HG02852 (cell line): ENCODE data around the gene SENP3.

ENCODE experiments used
- ATAC-seq: cut with Tn5 transposase; IDR thresholded peaks from one replicate; pipeline ENCODE4 v1.9.1; 2021; ENCODE audit warnings: mild to moderate bottlenecking, moderate library complexity; ENCODE audit not compliant: unreplicated experiment

Gene SENP3

DNA sequence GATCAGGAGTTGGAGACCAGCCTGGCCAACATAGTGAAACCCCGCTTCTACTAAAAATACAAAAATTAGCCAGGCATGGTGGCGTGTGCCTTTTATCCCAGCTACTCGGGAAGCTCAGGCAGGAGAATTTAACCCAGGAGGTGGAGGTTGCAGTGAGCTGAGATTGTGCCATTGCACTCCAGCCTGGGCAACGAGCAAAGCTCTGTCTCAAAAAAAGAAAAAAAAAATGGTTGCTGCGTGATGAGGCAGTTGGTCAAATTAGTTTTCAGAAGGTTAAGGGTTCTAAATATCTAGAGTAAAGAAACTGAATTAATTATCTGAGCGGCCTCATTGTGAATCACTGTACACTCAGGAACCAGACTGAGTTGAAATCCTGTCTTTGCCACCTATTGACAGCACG lies 14.2 kb downstream of the SENP3 start:
- ATAC-seq: no peak

DNA sequence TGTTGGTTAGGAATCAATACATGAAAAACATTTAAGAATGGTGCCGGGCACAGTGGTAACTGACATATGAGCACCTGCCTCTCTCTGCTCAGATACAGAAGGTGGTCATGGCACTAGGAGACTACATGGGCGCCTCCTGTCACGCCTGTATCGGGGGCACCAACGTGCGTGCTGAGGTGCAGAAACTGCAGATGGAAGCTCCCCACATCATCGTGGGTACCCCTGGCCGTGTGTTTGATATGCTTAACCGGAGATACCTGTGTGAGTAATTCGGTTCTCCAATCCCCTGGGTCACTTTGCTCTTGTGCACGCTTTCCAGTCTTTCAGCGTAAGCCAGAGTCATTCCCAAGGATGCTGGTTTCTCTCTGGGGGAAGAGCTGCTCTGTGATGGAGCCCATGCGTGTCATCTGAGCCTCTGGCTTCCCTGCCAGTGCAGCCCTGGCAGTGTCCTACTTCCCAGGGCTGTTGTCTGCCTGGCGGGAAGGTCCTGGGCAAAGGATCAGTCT lies 14.8 kb downstream of the SENP3 start:
- no peak for ATAC-seq

DNA sequence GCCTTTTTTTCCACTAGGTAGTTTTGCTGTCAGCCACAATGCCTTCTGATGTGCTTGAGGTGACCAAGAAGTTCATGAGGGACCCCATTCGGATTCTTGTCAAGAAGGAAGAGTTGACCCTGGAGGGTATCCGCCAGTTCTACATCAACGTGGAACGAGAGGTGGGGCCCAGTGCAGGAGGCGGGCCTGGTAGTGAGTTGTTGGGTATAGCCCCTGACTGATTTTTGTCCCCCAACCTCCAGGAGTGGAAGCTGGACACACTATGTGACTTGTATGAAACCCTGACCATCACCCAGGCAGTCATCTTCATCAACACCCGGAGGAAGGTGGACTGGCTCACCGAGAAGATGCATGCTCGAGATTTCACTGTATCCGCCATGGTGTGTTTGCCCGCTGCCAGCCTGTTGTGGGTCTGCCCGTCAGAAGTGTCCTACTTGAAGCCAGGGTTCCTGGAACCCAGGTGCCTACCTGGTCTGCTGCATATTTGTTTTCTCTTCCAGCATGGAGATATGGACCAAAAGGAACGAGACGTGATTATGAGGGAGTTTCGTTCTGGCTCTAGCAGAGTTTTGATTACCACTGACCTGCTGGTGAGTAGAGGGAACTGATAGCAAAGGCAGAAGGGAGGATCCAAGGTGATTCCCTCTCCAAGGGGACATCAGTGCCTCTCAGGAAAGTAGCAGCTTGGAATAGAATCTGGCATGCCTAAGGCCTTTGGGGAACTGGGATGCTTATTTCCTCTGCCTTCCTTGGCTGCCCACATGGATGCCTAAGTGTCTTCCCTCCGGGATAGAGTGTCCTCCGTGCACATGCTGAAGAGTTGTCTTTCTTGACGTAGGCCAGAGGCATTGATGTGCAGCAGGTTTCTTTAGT lies 15.8 kb downstream of the SENP3 start:
- no peak for ATAC-seq

DNA sequence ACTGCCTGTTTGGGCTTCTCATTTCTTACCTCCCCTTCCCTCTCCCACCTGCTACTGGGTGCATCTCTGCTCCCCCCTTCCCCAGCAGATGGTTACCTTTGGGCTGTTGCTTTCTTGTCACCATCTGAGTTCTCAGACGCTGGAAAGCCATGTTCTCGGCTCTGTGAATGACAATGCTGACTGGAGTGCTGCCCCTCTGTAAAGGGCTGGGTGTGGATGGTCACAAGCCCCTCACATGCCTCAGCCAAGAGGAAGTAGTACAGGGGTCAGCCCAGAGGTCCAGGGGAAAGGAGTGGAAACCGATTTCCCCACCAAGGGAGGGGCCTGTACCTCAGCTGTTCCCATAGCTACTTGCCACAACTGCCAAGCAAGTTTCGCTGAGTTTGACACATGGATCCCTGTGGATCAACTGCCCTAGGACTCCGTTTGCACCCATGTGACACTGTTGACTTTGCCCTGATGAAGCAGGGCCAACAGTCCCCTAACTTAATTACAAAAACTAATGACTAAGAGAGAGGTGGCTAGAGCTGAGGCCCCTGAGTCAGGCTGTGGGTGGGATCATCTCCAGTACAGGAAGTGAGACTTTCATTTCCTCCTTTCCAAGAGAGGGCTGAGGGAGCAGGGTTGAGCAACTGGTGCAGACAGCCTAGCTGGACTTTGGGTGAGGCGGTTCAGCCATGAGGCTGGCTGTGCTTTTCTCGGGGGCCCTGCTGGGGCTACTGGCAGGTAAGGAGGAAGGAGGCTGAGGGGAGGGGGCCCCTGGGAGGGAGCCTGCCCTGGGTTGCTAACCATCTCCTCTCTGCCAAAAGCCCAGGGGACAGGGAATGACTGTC lies 17.5 kb downstream of the SENP3 start, which contains the start of gene CD68:
TSS of gene CD68 (plus strand) at position 638 of the 833 bp plus-strand sequence. CDS start at position 678, 40 bp downstream.
- no peak for ATAC-seq

DNA sequence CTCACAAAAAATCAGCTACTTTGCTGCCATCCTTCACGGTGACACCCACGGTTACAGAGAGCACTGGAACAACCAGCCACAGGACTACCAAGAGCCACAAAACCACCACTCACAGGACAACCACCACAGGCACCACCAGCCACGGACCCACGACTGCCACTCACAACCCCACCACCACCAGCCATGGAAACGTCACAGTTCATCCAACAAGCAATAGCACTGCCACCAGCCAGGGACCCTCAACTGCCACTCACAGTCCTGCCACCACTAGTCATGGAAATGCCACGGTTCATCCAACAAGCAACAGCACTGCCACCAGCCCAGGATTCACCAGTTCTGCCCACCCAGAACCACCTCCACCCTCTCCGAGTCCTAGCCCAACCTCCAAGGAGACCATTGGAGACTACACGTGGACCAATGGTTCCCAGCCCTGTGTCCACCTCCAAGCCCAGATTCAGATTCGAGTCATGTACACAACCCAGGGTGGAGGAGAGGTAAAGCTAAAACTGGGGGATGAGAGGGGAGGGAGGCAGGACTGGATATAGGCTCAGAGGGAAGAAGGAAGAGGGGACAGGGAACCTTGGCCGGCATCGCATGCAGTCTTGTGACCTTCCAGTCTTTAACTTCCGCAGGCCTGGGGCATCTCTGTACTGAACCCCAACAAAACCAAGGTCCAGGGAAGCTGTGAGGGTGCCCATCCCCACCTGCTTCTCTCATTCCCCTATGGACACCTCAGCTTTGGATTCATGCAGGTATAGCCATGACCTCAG lies 18.3 kb downstream of the SENP3 start:
- no peak for ATAC-seq

DNA sequence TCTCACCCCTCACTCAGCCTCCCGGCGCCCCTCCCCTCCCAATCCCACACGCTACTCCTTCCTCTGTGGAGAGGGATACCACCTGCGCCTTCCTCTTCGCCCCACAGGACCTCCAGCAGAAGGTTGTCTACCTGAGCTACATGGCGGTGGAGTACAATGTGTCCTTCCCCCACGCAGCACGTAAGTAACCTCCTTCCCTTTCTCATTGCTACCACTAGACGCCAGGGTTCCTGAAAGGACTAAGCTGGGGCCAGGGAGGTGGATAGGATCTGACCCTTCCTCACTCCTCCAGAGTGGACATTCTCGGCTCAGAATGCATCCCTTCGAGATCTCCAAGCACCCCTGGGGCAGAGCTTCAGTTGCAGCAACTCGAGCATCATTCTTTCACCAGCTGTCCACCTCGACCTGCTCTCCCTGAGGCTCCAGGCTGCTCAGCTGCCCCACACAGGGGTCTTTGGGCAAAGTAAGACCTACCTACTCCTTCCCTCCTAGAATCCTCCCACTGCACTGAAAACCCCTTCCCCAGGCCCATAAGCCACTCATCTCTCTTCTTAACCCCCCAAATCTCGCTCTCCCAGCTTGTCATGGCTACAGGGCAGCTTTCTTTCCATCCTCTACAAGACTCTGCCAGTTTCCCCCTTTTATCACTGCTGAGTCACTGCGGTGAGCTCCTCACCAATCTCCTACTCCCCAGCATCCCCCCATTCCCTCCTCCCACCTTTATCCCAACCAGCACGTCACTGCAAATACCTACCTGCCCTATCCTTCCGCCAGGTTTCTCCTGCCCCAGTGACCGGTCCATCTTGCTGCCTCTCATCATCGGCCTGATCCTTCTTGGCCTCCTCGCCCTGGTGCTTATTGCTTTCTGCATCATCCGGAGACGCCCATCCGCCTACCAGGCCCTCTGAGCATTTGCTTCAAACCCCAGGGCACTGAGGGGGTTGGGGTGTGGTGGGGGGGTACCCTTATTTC lies 19.2 kb downstream of the SENP3 start:
- no peak for ATAC-seq

DNA sequence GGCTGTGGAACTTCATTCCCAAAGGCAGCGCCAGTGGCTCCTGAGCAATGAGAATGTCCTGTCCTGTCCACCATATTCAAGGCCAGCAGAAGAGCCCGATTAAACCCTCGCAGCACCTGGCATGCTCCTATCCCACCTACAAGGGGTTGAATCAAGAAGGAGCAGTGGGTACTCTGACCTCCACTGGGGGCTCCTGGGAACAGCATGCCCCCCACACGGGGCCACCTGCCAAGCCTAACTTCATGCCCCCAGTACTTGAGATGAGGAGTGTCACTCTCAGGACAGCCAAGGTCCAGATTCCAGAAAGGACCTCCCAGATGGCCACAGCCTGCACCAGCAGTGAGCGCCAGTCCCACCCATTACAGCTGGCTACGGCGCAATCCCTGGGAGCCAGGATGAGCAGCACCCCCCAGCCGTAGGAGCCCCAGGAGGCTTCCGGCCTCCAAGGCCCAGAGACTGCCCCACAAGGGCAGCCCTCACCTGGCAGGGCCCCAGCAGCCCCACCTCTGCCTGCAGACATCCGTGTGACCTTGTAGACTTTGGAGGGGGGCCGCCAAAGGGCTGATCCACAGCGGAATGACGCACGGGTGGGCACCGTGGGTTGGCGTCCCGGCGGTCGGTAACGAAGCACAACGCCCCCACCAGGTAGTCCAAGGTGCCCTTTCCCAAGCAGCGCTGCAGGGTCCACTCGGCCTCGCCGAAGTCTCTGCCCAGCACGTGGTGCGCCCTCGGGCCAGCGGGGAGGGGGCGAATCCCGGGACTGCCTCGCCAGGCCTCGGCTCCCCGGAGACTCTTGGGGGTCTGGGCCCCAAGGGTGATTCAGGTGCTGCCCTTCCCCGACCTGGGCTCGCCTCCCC lies 20.9 kb downstream of the SENP3 start:
- ATAC-seq: no peak

DNA sequence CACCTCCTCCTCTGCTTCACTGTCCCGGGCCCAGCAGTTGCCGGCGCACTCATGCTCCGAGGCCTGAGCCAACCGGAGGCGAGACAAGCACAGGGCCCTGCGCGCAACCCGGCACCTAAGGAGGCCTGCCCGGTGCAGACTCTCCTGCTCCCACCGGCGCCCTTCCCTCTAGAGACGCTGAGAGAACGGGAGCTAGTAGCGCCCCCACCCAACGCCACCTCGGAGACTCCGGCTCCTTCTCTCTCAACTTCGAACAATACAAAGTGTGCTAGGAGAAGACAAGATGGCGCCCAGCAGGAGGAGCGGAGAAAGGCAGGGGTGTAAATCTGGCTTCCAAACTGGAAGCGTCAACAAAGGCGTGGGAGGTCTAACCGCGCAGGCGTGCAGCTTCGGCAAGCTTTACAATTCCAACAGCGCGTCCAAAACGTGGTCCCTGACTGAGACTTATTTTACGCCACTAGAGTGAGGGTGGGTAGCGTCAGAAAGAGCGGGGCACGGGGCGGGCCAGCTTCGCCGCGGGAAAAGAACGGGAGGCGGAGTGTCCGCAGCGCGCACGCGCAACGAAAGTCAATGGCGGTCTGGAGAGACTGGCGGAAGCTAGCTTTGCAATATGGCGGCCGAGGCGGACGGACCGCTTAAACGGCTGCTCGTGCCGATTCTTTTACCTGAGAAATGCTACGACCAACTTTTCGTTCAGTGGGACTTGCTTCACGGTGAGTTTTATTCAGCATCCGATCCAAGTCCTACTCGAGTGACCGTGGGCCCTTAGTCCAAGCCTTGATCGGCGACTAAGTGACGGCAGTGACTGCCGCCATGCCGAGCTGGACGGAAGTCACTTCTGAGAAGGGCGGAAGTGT lies 21.8 kb downstream of the SENP3 start, which contains the start of gene MPDU1:
TSS of gene MPDU1 (plus strand) at position 600 of the 857 bp plus-strand sequence. CDS start at position 611, 11 bp downstream.
- peak; percentile 72 for ATAC-seq

DNA sequence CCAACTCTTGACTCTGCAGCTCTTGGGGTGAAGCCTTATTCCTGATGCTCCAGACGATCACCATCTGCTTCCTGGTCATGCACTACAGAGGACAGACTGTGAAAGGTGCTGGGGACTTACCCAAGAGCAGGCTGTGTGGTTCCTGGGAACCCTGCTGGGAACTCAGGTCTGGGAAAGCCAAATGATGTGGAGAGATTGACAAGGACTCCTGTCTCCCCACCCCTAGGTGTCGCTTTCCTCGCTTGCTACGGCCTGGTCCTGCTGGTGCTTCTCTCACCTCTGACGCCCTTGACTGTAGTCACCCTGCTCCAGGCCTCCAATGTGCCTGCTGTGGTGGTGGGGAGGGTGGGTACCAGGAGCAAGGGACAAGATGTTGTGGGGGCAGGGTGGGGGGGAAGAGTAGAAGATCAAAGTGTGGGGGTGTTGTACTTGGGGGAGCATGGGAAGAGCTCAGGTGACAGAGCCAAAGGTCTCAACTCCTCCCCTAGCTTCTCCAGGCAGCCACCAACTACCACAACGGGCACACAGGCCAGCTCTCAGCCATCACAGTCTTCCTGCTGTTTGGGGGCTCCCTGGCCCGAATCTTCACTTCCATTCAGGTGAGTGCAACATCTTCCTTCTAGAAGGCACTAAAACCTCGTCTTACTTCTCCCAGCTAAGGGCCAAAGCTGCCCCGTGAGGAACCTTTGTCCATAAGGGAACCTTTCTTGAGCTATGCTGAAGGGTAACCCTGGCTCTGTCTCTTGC lies 25.1 kb downstream of the SENP3 start:
- no peak for ATAC-seq

DNA sequence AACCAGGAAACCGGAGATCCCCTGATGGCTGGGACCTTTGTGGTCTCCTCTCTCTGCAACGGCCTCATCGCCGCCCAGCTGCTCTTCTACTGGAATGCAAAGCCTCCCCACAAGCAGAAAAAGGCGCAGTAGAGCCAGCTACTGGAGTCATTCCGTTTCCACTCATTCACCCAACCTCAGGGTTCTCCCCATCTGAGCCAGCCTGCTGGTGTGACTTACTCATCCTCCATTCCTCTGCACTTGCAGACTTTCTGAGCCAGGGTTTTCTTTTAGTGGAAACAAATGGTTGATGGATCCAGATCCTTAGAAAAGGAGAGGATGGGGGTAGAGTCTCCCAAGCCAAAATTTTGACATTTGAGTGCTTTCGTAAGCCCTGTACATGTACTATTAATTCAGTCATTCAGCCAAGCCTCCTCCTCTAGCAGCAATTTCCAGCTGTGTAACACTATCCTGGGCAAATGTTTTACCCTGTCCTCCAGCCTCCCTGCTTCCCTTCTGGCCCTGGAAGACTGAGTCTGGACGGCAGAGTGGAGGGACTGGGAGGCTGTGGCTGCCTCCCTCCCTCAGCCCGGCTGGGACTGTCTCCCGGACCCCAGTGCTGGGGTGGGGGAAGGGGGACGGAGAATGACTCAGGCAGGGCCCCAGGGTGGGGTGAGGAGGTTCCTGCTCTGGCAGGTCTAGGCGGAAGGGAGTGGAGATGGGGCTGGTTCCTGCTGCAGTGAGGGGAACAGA lies 25.9 kb downstream of the SENP3 start:
- no peak for ATAC-seq

DNA sequence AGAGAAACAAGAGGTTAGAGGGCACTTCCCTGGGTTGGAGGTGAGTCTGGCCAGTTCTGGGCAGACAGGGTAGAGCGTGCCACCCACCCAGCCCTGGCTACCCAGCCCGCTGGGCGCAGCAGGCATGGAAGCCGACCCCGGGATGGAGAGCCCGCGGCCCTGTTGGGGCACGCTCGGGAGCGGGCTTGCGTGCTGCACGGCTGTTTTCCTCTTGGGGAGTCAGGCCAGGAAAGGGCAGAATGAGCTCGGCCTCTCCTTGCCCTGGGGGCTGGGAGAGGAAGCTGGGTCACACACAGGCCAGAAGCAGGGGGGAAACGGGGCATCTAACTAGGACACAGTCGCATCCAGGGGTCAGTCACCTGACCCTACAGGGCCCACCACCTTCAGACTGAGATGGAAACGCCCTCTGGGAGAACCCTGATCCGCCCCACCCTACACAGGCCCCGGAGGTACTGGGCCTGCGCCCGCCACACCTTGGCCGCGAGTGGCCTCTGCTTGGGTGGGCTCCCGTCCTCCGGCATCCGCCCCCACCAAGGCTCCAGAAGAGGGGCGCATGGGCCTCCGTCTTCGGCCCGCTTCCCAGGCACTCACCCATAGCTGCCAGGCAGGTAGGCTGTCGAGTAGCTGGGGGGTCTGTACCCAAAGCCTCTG lies 27.0 kb downstream of the SENP3 start:
- ATAC-seq: no peak

DNA sequence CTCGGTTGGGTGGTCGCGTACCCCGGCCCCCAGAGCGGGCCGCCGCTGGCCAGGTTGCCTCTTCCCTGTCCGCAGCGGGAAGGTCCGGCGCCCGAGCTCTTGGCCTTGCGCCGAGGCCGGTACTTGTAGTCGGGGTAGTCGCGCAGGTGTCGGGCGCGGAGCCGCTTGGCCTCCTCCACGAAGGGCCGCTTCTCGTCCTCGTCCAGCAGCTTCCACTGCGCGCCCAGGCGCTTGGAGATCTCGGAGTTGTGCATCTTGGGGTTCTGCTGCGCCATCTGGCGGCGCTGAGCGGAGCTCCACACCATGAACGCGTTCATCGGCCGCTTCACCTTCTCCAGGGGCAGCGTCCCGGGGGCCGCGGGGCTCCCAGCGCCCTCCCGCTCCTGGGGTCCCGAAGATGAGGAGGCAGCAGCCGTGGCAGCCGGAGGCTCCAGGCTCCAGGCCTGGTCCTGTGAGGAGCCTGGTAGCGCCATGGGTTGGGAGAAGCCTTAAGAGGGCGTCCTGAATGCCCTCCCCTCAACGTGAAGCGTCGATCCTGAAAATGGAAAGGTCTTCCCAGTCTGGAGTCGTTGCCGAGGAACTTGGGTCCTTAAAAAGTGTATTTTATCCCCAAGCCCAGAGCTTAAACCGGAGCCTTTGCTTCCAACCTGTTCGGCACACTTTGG lies 27.6 kb downstream of the SENP3 start:
- ATAC-seq: no peak

DNA sequence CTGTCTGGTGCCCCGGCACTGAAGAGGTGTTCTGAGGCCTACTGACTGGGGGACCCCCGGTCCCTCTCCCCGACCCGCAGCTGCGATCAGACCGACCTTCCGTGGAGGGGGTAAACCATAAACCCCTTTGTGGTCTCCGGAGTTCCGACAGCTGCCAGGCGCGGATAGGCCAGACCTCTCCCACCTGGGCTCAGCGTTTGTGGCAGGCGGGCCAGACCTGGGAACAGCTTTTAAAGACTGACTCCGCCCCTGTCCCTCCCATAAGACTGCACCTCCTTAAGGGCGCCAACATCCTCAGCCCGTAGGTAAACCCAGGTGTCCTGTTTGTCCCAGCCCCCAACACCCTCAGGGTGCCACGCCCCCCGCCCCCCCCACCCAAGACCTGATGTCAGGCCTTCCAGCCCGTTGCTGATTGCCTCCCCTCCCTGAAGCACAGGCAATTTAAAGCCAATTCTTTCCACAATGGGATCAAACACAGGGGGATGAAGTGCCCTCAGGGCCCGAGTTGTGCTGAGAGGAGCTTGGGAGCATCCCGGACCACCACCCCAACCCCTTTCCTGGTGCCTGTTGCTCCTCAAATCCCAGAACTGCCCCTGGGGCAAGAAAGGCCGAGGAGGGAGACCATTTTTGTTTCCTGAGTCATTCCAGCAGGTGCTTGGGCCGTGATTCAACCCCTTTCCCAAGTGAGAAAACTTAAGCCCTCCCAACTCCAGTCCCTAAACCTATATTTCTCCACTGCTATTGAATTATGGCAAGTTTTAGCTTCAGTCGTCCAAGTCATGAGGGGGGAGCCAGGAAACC lies 28.4 kb downstream of the SENP3 start, which contains the start of gene SOX15:
TSS of gene SOX15 (minus strand) at position 204 of the 801 bp plus-strand sequence. CDS start 418 bp downstream, outside the sequence.
- no peak for ATAC-seq

DNA sequence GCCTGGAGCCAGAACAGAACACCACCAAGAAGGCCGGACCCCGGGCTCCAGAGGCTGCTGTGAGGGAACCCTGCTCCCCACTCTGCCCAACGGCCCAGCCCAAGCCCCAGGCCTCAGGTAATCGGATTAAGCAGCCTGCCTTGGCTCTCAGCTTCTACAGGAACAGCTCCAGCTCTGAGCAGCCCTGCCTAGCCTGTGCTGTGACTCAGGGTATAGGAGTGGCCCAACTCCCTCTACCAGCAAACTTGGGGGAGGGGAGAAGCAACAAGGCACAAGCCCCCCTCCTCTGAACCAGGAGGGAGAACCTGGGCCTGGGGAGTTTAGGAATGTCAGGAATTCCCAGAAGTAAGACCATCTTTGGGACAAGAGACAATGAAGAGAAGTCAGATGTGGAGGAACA lies 29.0 kb downstream of the SENP3 start:
- no peak for ATAC-seq
